DMS 273 (cell line): ENCODE data around the gene ZCRB1.
"Not testable (repeated sequence)": the region's sequence is repeated elsewhere in the genome, so short reads cannot be mapped to it uniquely, and the experiment has no call there.

Source experiments
- DNase-seq: peaks from one replicate; lab custom pipeline; 2025; ENCODE audit not compliant: unreplicated experiment; lab: John Stamatoyannopoulos, UW

Gene ZCRB1

DNA sequence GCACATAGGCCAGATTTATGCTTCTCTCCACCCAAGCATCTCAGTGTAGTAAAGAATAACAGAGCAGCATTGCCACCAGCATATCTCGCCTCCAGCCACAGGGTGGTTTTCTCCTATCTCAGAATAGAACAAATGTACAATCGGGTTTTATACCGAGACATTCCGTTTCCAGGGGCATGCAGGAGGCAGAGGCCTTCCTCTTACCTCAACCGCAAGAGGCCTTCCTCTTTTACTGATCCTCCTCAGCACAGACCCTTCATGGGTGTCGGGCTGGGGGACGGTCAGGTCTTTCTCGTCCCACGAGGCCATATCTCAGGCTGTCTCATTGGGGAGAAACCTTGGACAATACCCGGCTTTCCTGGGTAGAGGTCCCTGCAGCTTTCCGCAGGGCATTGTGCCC lies 4.2 kb upstream of the ZCRB1 start:
- not testable (repeated sequence) for DNase-seq

DNA sequence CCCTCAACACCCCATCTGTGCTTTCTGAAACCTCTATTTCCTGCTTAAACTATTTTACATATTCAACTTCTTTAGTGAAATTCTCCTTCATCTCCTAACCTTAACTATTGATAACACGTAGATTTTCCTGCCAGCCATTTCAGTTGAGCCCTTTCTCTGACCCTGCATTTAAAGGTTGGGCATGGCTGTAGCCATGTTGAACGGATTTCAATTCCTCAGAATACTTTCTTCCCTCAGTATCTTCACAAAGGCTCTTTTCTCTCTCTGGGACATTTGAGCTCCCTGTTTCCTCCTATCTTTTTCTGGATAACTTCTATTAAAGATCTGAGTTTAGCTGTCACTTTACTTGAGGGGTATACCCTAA lies 1.3 kb upstream of the ZCRB1 start:
- no peak for DNase-seq

DNA sequence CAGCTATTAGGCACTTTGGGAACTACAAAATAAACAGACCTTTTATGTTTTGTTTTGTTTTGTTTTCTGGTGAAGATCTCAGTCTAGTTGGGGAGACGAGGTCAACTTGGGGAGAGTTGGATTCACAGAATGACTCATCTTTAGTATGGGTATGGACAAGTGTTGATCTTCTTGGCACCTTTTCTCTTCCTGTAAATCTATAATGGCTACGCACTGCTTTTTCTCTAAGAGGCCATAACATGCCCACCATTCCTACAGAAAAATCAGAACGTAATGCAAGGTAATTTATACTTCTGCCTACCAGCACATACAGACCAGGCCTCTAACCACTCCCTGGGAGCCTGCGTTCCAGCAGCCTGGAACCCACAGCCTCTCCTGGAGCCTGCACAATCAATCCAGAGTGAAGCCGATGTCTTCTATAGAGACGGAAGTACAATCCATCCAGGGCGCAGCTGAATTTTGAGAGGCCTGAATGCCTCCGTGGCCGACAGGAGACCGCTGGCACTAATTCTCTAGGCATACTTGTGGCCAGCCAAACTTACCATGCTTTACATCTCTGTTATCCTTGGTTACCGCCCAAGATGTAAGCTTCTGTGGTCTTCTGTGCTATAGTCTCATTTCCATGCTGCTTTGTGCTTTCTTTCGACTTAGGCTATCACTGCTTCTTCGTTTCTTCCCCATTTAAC lies 790 bp upstream of the ZCRB1 start:
- DNase-seq: peak; percentile 35

GRCh38 chr12:42325326-42325652 lies 605 bp downstream of the ZCRB1 start:
- DNase-seq: no peak

- no peak for DNase-seq
Observed at GRCh38 chr12:42323856-42324255, 2.0 kb downstream of the ZCRB1 start.

GRCh38 chr12:42322567-42322966 lies 3.3 kb downstream of the ZCRB1 start:
- DNase-seq: no peak

- DNase-seq: no peak
Observed at GRCh38 chr12:42320796-42321195, 5.1 kb downstream of the ZCRB1 start.

DNA sequence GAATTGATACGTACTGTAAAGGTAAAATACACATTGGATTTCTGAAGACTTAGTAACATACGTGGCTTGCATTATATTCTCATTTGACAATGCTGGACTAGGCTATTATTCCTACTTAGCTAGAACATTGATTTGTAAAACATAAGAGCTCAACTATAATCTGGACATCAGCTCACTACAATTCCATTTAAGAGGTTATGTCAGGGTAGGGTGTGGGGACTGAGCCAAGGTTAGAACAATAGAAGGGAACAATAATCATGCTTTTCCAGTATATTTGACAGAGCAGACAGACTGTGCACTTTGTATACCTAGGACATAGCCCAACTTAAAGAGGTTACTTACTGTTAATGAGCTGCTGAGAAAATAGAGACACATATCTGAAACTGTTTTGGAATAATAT lies 10.8 kb downstream of the ZCRB1 start:
- DNase-seq: no peak

DNA sequence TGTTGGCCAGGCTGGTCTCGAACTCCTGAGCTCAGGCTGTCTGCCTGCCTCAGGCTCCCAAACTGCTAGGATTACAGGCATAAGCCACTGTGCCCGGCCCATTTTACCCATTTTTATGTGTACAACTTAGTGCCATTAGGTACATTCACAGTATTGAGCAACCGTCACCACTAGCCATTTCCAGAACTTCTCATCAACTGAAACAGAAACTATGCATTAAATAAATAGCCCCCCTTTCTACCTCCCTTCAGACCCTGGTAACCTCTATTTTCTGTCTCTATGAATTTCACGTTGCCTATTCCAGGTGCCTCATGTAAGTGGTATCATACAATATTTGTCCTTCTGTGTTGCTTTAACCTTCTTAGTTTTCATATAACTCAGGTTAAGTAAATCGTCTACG lies 15.9 kb downstream of the ZCRB1 start:
- no peak for DNase-seq

GRCh38 chr12:42308390-42308789 lies 17.5 kb downstream of the ZCRB1 start:
- DNase-seq: no peak

- no peak for DNase-seq
Observed at GRCh38 chr12:42306297-42306696, 19.6 kb downstream of the ZCRB1 start.

DNA sequence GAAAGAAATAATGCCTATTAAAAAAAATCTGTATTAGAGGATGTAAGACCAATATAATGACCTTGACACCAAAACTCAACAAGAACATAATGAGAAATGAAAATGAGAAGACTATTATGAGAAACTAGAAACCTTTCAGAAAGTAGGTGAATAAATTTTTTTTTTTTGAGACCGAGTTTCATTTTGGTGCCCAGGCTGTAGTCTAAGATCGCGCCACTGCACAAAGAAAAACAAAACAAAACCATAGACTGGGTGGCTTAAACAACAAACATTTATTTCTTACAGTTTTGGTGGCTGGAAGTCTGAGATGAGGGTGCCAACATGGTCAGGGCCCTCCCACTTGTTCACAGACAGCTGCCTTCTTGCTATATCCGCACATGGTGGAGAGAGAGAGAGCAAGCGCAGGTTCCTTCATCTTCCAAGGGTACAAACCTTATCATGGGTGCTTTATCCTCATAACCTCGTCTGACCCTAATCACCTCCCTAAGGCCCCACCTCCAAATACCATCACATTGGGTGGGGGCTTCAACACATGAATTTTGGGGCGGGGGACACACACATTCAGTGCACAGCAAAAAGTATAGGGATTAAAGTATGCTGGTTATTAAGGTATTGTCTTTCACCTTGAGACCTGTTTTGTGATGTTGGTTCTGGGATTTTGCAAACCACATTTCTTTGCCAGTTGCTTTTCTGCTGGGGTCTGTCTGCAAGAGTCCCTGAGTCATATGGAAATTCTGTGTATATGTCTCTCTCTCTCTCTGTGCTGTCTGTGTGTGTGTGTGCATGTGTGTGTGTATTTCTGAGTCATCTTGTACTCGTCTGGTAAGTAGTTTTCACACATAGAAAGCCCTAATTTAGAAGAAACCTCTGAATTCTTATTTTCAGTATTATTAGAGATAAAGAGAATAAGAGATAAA lies 26.2 kb downstream of the ZCRB1 start:
- no peak for DNase-seq

GRCh38 chr12:42298887-42299286 lies 27.0 kb downstream of the ZCRB1 start:
- DNase-seq: no peak

GRCh38 chr12:42296503-42297109 lies 29.3 kb downstream of the ZCRB1 start:
- peak; percentile 41 for DNase-seq

DNA sequence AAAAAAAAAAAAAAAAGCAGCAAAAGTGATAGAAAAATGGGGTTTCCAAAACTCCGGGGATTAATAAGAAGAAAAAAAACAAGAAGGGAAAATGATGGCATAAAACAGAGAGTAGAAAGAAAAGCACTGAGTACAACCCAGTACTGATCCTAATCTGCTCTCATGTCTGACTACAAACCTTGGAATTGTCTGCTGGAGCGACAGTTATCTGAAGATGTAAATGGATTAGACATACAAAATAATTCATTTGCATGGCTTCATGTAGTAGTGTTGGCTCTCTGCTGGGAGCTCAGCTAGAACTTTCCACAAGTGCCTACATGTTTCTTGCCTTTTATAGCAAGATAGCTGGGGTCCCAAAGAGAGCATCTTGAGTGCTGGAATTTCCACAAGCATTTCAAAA lies 34.2 kb downstream of the ZCRB1 start:
- no peak for DNase-seq

GRCh38 chr12:42288544-42288943 lies 37.4 kb downstream of the ZCRB1 start:
- DNase-seq: no peak

- no peak for DNase-seq
Observed at GRCh38 chr12:42286741-42287140, 39.2 kb downstream of the ZCRB1 start.

- no peak for DNase-seq
Observed at GRCh38 chr12:42285431-42285830, 40.5 kb downstream of the ZCRB1 start.

DNA sequence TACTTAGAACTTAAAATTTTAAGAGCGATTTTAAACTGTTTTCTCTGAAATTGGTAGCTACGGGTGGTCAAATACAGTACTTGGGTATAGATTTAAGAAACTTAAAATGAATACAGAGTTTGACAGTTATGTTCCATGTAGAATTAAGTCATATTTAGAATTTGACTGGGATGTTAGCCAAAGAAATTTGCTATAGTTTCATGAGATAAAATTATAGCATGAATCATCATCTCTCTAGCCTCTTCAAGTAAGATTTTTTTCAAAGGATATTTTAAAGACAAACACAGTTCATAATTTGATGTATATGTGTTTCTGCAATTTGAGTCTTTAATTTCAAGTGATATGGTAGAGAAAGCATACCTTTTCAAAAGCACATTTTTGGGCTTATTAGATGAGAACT lies 41.0 kb downstream of the ZCRB1 start:
- no peak for DNase-seq

GRCh38 chr12:42284157-42284556 lies 41.7 kb downstream of the ZCRB1 start:
- no peak for DNase-seq

GRCh38 chr12:42283739-42284138 lies 42.2 kb downstream of the ZCRB1 start:
- DNase-seq: no peak

DNA sequence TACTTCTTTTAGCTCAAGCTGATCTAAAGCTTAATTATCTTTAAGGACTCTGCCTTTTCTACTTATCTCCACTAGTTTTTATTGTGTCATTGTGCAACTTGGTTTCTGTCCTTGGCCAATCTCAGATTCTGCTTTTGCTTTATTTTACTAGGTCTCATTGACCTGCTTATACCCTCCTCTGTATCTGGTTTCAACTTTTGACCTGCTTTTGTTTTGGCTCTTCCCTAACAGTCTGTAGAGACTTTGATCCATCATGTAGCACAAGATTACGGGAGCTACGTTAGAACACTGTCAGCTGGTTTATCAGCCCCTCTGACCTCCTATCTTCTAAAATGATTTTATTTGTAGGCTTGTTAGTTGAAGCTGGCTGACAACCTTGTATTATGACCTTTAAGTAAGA lies 43.6 kb downstream of the ZCRB1 start:
- no peak for DNase-seq
